Measurements from ENCODE around the gene PSMB7.

Gene PSMB7

GRCh38 chr9:124355039-124355940 is 60.0 kb downstream of the PSMB7 start:
- DNase-seq, result peak; percentile 43

GRCh38 chr9:124354346-124355038 is 60.8 kb downstream of the PSMB7 start:
- peak; percentile 43 for DNase-seq

- DNase-seq, result no peak
Observed at GRCh38 chr9:124353811-124354274, 61.4 kb downstream of the PSMB7 start.

- DNase-seq, result no peak
Observed at GRCh38 chr9:124353166-124353768, 62.0 kb downstream of the PSMB7 start.

- DNase-seq, result no peak
Observed at GRCh38 chr9:124352616-124353015, 62.6 kb downstream of the PSMB7 start.

DNA sequence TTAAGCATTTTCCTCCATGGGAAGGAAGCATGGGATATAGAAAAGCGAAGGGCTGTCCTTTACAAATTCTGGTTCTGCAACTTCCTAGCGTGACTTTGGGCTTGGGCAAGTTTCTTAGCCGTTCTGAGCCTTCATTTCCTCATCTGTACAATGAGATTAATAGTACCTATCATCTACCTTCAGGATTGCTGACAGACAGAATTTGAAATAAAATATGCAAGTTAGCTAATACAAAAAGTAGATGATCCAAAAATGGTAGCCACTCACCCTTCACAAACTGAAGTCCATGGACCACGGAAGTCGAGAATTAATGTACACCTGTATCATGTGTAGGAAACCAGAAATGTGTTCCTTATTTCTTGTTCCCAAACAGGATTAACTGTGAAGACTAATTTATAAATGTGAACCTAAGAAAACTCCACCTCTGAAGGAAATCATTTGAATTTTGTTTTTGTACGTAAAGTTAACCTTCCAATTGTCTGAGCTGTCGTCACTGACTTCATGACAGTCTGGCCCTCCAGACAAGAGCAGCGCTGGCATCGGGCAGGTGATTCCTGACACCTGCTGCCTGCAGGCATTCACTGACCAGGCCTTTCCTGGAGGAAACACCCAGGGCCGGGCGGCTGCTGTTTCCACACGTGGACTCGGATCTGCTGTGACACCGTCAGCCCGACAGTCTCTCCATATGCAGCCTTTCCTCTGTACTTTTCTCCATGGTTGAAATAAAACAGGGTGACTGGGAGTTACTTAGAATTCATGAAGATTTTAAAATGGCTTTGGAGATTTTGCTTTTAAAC is 63.4 kb downstream of the PSMB7 start:
- DNase-seq, result no peak

- no peak for DNase-seq
Observed at GRCh38 chr9:124350494-124351263, 64.6 kb downstream of the PSMB7 start.

DNA sequence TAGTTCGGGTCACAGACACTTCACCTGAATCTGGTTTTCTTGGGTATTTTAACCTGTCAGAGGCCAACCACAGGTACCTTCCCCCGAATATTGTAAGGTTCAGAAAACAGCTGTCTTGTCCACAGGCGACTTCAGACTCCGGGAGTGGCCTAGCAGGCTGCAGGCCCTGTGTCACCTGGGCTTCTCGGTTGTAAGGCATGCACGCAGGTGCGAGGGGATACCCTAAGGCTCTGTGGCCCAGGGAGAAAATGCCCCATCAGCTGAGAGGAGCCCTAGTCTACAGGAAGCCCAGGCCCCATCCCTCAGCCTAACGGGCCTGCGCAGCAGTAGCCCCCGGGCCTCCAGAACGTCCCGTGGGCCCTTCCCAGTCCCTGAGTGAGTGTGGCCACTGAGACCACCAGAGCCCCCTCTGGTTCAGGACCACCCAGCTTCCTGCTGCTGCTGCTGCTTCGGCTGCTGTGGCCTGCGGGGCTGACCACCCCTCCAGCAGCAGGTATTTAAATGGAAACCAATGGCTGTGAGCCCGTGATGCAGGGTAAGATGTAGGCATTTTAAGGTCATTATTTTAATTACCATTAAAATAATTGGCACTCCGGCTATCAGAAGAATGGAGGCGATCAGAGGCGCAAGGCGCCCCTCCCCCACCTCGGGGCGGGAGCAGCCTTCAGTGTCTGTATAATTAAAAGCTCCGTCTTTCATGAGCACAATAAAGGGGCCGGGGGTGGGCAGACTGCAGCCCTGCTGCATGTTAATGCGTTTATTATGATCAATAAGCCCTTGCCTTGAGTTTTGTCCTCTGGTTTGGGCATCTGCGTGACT is 65.4 kb downstream of the PSMB7 start:
- DNase-seq, result no peak

DNA sequence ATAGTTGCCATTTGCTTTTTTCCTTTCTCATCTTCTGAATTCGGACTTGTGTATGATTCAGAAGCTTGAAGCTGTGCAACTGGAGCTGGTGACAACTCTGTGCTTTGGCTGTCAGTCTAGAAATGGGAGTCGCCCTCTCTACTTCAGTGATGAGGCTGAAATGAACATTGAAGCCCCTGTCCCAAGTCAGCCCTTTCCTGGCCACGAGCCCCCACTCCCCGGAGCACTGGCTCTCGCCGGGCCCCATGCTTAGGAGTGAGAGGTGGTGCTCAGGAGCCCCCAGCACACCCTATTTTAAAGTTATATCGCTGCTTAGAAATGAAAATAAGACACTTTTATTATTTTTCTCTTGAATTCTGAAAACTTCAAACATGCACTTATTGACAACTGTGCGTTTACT is 66.0 kb downstream of the PSMB7 start:
- DNase-seq, result no peak

- DNase-seq, result no peak
Observed at GRCh38 chr9:124348831-124349230, 66.4 kb downstream of the PSMB7 start.

DNA sequence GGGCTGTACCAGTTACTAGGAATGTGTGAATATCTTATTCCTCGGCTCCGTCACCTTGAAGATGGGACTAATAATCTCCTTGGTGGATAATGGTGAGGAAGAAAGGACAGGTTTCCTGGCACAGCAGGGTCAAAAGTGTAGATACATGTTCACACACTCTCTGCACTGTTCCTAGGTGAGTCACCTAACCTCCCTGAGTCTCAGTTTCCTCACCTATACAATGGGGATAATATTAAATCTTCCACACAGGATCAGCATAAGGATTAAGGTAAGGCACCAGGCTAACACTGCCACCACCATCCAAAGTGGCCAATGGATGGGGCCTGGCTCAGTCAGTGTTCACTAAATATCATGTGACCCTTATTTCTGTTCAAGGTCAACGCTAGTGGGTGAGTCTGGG is 66.9 kb downstream of the PSMB7 start:
- no peak for DNase-seq

DNA sequence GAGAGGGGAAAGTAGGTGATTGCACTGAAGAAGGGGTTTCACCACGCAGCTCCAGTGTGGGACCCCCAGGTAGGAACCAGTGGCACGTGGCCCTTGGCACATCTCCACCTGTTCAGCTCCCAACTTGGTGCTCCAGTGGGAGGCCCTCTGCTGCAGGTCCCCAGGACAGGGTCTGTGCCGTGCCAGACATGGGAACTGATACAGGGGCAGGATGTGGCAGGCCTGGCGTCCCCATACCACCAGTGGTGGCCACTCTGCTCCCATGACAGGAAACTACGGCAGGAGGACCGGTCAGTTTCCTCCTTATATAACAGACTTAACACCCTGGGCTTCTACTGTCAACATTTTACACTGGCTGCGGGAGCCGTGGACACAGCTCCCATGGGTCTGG is 67.3 kb downstream of the PSMB7 start:
- no peak for DNase-seq

DNA sequence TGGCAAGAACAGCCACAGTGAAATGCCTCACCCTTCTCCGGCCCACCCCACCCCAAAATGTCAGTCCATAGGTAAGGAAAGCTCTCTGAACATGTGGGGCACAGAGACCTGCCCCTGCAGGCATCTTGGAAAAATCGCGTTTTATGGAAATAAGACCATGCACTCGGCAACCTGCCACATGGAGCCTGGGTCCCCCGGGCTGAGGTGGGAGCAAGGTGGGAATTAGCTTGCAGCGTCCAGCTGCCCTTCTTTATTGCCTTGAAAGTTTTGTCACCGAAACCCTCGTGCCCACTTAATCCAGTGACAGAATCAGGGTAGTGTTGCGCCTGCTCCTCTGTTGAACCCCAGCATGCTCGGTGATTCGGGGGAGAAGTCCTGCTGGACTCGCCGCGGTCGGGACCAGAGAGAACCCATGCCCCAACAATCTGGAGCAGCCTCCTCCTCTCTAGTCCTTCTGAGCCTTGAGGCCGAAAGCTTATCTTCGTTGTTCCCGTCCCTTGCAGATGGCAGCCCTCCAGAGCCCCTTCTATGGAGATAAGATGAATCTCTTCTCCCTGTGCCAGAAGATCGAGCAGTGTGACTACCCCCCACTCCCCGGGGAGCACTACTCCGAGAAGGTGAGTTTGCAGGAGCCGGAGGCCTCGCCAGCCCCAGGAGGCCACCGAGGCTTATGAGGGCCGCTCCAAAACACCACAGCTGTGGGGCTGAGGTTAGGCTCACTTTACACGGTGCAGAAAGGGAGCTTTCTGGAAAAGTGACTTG is 67.9 kb downstream of the PSMB7 start:
- no peak for DNase-seq

DNA sequence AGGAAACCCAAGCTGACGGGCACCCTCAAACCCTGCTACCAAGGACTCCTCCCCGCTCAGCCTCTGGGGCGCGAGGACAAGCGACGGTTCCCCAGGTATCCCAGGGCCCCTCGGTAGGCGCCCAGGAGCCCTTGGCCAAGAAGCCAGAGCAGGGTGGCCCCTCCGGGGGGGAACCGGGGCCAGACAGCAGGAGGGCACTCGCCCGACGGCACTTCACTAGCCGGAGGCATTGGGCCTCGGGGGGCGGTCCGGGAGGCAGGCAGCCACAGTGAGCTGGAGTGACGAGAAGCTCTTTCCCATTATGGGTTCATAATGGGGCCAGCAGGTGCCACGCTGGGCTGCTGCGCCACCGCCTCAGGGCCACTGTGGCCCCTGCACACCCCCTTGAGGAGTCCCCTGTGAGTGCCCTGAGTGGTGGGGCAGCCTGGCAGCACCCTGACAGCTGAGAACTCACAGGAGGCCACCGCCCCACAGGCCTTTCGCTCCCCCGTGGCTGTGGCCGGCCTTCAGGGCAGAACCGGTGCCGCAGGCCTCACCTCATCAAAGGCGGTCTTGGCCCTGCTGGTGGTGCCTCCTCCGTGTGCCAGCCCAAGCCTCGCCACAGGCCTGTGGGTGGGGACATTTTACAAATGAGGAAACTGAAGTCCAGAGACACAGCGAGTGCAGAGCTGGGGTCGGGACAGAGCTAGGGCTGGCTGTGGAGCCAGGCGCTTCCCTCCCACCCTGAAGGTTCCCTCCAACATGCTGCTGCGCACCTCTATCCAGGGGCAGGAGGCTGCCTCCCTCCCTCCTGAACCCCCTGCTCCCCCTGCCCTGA is 68.7 kb downstream of the PSMB7 start:
- DNase-seq, result no peak

- no peak for DNase-seq
Observed at GRCh38 chr9:124345751-124346281, 69.4 kb downstream of the PSMB7 start.

GRCh38 chr9:124345063-124345462 is 70.2 kb downstream of the PSMB7 start:
- no peak for DNase-seq

GRCh38 chr9:124344291-124345050 is 70.8 kb downstream of the PSMB7 start:
- no peak for DNase-seq

- DNase-seq, result no peak
Observed at GRCh38 chr9:124343533-124344290, 71.5 kb downstream of the PSMB7 start.

All from activated CD8-positive, alpha-beta memory T cell treated with anti-CD3 and anti-CD28 coated beads, Interleukin-2, amount 50 U/mL, for 48 hours (primary cell).